ENCODE results near the gene SLU7. TPM values are rescaled to one million over a fixed set of nuclear protein-coding genes. Genes with fewer than 3 reads are reported as not detected.

SLU7 gene
- total RNA-seq, 1 experiment from 2014 or later = 33.3 TPM

DNA sequence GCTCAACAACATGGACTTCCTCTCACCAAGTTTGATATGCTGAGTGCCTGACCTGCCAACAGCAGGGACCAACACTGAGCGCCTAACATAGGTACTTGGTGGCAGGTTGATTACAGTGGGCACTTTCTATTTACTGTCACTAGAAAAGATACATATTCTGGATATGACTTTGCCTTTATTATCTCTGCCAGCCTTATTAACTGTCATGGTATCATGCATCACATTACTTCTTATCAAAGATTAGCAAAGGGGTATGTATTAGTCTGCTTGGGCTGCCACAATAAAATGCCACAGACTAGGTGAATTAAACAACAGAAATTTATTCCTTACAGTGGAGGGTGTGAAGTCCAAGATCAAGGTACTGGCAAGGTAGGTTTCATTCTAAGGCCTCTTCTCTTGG is 34.2 kb downstream of the SLU7 start:
- no peaks in the 10 kb centered on the region for H3F3A ChIP-seq (ENCODE audit: low read length, unreplicated experiment)
- no peaks in the 10 kb centered on the region for H3K9me2 ChIP-seq (replicated peaks; ENCODE audit: low read length)
- no peaks in the 10 kb centered on the region for H4K20me1 ChIP-seq (ENCODE audit: low read length)
- no peak overlapping the region for H3K27ac ChIP-seq (ENCODE audit: low read length)
- no peak overlapping the region for H3K9ac ChIP-seq (ENCODE audit: low read length)
- no peaks in the 10 kb centered on the region for H3K27me3 ChIP-seq (ENCODE audit: low read length)
- H3K36me3 ChIP-seq (ENCODE audit: low read depth, low read length) = no peaks in the 10 kb centered on the region
- ATAC-seq = no peak
- TF ChIP-seq EZH2 (IDR thresholded peaks at IDR 0.05; ENCODE audit: low read length, unreplicated experiment) = no peak
- no peak overlapping the region for H3K4me2 ChIP-seq (ENCODE audit: low read length)
- H3K4me3 ChIP-seq (ENCODE audit: low read length) = no peak overlapping the region
- intact Hi-C loops (cut with micrococcal nuclease) = no loop called here
- no peaks in the 10 kb centered on the region for H3K79me2 ChIP-seq (ENCODE audit: low read length)
- no peak for DNase-seq
- peaks cover 8% of the 10 kb centered on the region for H3K9me3 ChIP-seq (ENCODE audit: low read length)
- no peaks in the 10 kb centered on the region for H3K4me1 ChIP-seq (ENCODE audit: insufficient read depth, low read length)
- ChIA-PET POLR2A (ENCODE audit: unreplicated experiment) (no interaction called here), CTCF (no interaction called here)
- H2AFZ ChIP-seq (ENCODE audit: low read length) = no peak overlapping the region
- no TSS peak for BruUV-seq (replicated peaks)

DNA sequence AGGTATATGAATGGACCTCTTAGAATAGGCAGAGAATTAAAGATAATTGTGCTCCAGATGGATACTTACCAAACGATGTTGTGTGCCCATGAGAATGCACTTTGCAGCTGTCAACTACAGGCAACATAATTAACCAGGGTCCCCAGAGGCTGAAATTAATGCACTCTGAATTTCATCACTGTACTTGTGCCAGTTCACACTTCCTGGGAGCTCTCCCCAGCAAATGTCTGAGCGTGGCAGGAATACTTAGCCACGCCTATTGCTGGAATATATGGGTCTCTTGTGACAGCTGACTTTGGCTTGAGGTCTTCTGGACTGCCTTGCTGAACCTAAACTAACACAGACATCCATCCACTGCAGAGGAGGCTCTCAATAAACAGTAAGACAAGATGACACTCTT is 36.5 kb downstream of the SLU7 start:
- H3K27me3 ChIP-seq (ENCODE audit: low read length) = no peaks in the 10 kb centered on the region
- H3K27ac ChIP-seq (ENCODE audit: low read length) = no peak overlapping the region
- no peaks in the 10 kb centered on the region for H3K36me3 ChIP-seq (ENCODE audit: low read depth, low read length)
- ATAC-seq (no peak), DNase-seq (no peak)
- H2AFZ ChIP-seq (ENCODE audit: low read length) = no peak overlapping the region
- no peak overlapping the region for H3K4me2 ChIP-seq (ENCODE audit: low read length)
- intact Hi-C loops (cut with micrococcal nuclease) = no loop called here
- ChIA-PET CTCF (no interaction called here), POLR2A (ENCODE audit: unreplicated experiment) (no interaction called here)
- no peaks in the 10 kb centered on the region for H4K20me1 ChIP-seq (ENCODE audit: low read length)
- H3K79me2 ChIP-seq (ENCODE audit: low read length) = no peaks in the 10 kb centered on the region
- H3K4me1 ChIP-seq (ENCODE audit: insufficient read depth, low read length) = no peaks in the 10 kb centered on the region
- no peaks in the 10 kb centered on the region for H3K9me2 ChIP-seq (replicated peaks; ENCODE audit: low read length)
- no peaks in the 10 kb centered on the region; the same call in 1 of the 2 replicates for H3K9me3 ChIP-seq (ENCODE audit: low read length)
- TF ChIP-seq EZH2 (IDR thresholded peaks at IDR 0.05; ENCODE audit: low read length, unreplicated experiment) = no peak
- TF ChIP-seq, protein P1, sequence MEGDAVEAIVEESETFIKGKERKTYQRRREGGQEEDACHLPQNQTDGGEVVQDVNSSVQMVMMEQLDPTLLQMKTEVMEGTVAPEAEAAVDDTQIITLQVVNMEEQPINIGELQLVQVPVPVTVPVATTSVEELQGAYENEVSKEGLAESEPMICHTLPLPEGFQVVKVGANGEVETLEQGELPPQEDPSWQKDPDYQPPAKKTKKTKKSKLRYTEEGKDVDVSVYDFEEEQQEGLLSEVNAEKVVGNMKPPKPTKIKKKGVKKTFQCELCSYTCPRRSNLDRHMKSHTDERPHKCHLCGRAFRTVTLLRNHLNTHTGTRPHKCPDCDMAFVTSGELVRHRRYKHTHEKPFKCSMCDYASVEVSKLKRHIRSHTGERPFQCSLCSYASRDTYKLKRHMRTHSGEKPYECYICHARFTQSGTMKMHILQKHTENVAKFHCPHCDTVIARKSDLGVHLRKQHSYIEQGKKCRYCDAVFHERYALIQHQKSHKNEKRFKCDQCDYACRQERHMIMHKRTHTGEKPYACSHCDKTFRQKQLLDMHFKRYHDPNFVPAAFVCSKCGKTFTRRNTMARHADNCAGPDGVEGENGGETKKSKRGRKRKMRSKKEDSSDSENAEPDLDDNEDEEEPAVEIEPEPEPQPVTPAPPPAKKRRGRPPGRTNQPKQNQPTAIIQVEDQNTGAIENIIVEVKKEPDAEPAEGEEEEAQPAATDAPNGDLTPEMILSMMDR (conservative IDR thresholded peaks at IDR 0.05; ENCODE audit: low read depth, low read length) = no peak
- TF ChIP-seq EZH2phosphoT487 (IDR thresholded peaks at IDR 0.05; ENCODE audit: borderline replicate concordance, low read length) = no peak
- no TSS peak for BruUV-seq (replicated peaks)
- H3F3A ChIP-seq (ENCODE audit: low read length, unreplicated experiment) = no peaks in the 10 kb centered on the region
- no peak overlapping the region for H3K9ac ChIP-seq (ENCODE audit: low read length)
- no peak overlapping the region for H3K4me3 ChIP-seq (ENCODE audit: low read length)

DNA sequence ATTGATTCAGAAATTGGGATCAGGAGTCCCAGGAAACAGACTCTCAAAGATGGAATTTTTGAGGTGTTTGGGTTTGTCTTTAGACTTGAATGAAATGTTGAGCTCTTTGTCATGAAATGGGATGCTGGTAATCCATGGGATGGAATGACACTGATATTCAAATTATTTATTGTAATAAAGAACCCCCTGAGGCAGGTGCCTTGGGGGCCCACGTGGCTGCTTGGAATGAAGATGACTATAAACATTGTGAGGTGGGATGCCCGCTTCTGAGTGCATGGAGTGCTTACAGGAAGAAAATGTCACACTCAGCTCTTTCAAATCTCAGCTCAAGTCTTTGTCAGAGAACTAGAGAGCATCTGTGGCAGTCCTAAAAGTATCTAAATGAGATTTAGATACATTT is 38.8 kb downstream of the SLU7 start:
- ATAC-seq (no peak), DNase-seq (no peak)
- no peak overlapping the region for H3K9ac ChIP-seq (ENCODE audit: low read length)
- H3K9me3 ChIP-seq (ENCODE audit: low read length) = no peaks in the 10 kb centered on the region
- no peaks in the 10 kb centered on the region for H3F3A ChIP-seq (ENCODE audit: low read length, unreplicated experiment)
- no peak overlapping the region for H3K27ac ChIP-seq (ENCODE audit: low read length)
- no peaks in the 10 kb centered on the region for H3K9me2 ChIP-seq (replicated peaks; ENCODE audit: low read length)
- H3K4me3 ChIP-seq (ENCODE audit: low read length) = no peak overlapping the region
- H3K79me2 ChIP-seq (ENCODE audit: low read length) = no peaks in the 10 kb centered on the region
- no peaks in the 10 kb centered on the region for H3K36me3 ChIP-seq (ENCODE audit: low read depth, low read length)
- no TSS peak for BruUV-seq (replicated peaks)
- CTCF ChIA-PET = interaction anchor here (0.9 kb wide), 1 partner anchor 11 kb away, joined by 3 read pairs; no protein-coding TSS in a partner anchor
- intact Hi-C loops (cut with micrococcal nuclease) = no loop called here
- TF ChIP-seq, protein P1 (conservative IDR thresholded peaks at IDR 0.05; ENCODE audit: low read depth, low read length) = no peak
- TF ChIP-seq EZH2phosphoT487 (IDR thresholded peaks at IDR 0.05; ENCODE audit: borderline replicate concordance, low read length) = no peak
- no peak for TF ChIP-seq EZH2 (IDR thresholded peaks at IDR 0.05; ENCODE audit: low read length, unreplicated experiment)
- no peaks in the 10 kb centered on the region for H3K4me1 ChIP-seq (ENCODE audit: insufficient read depth, low read length)
- H4K20me1 ChIP-seq (ENCODE audit: low read length) = no peaks in the 10 kb centered on the region
- H3K27me3 ChIP-seq (ENCODE audit: low read length) = peaks cover 4% of the 10 kb centered on the region; the same call in 1 of the 2 replicates
- POLR2A ChIA-PET (ENCODE audit: unreplicated experiment) = no interaction called here
- H2AFZ ChIP-seq (ENCODE audit: low read length) = no peak overlapping the region
- no peak overlapping the region for H3K4me2 ChIP-seq (ENCODE audit: low read length)

Data from PC-3 (cell line).